Activated CD8-positive, alpha-beta memory T cell treated with anti-CD3 and anti-CD28 coated beads, Interleukin-2, amount 10 ng/mL, durations not matched to agents 7 days and 5 days (primary cell): ENCODE measurements around the gene CES2. TPM values are rescaled to one million over a fixed set of nuclear protein-coding genes. Genes with fewer than 3 reads are reported as not detected.
A peak's percentile ranks its signal among the peaks of the same experiment; 100 is the strongest.
"Not testable (repeated sequence)": the region's sequence is repeated elsewhere in the genome, so short reads cannot be mapped to it uniquely, and the experiment has no call there.

Source experiments
- ATAC-seq: fragments of 150-1000 bp; cut with Tn5 transposase; one replicate; pipeline ENCODE4 v1.10.0; 2021; ENCODE audit warnings: moderate library complexity
- CTCF ChIA-PET: fragments of 350-600 bp; sonication (Branson Sonifier 250); formaldehyde crosslinking; loops from one replicate; lab custom pipeline; 2021; ENCODE audit warnings: antibody characterized with exemption; lab: Charles Lee
- DNase-seq: peaks from one replicate; pipeline ENCODE4 v3.0.0-alpha.2; 2020
- H3K27ac Mint-ChIP-seq: one replicate; pipeline ENCODE4 v1.8.0; 2021; ENCODE audit warnings: mild to moderate bottlenecking, mixed read lengths
- H3K27me3 Mint-ChIP-seq: one replicate; pipeline ENCODE4 v1.8.0; 2021; ENCODE audit warnings: mixed read lengths
- H3K36me3 Mint-ChIP-seq: one replicate; pipeline ENCODE4 v1.8.0; 2021; ENCODE audit warnings: mild to moderate bottlenecking, mixed read lengths
- H3K4me1 Mint-ChIP-seq: one replicate; pipeline ENCODE4 v1.8.0; 2021; ENCODE audit warnings: mixed read lengths
- H3K4me3 Mint-ChIP-seq: one replicate; pipeline ENCODE4 v1.8.0; 2021; ENCODE audit warnings: mild to moderate bottlenecking, moderate library complexity, mixed read lengths
- H3K9me3 Mint-ChIP-seq: one replicate; pipeline ENCODE4 v1.8.0; 2022; ENCODE audit warnings: low read depth, mixed read lengths
- total RNA-seq, 2 experiments: library from RNA; stranded (reverse); gene quantifications; one replicate each; pipeline ENCODE4 v1.2.3, GENCODE V29; 2021

The CES2 gene
- total RNA-seq, 2 experiments from 2014 or later: 34.1 to 35.5 TPM

DNA sequence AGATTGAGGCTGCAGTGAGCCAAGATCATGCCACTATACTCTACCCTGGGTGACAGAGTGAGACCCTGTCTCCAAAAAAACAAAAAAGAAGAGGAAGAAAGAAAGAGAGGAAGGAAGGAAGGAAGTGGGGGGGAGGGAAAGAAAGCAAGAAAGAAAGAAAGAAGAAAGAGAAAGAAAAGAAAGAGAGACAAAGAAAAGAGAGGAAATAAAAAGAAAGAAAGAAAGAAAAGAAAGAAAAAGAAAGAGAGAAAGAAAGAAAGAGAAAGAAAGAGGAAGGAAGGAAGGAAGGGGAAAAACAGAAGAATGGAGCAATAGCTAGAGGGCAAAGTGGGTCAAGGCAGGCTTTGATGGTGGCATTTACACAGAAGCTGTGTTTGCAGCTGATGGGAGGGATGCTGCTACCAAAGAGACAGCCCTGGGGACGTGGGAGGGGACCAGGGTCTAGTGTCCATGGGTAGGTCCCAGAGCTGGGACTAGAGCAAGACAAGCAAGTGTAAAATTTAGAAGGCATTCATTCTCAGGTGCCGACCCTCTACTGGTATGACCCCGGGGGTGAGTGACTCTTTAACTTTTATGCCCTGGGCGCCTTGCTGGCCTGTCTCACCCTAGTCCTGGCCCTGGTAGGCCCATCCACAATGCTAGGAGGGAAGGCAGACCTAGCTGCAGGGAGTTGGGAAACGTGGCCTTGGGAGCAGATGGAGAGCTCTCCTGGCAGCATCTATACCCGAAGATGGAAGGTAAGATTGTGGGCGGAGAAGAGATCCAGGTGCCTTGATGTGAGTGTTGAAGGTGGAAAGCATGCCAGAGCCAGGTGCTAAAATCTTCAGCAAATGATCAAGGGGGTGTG lies 23.8 kb downstream of the CES2 start:
- no peak for ATAC-seq
- peak overlapping the region; percentile 22 for H3K27ac Mint-ChIP-seq
- no peaks in the 10 kb centered on the region for H3K9me3 Mint-ChIP-seq
- no peaks in the 10 kb centered on the region for H3K36me3 Mint-ChIP-seq
- CTCF ChIA-PET: interaction anchor here (0.8 to 7.4 kb wide), 15 partner anchors 9 to 285 kb away, joined by 3 to 86 read pairs (median 5); partner anchors contain the start of genes B3GNT9, FBXL8, TMEM208 and TRADD
- no peak overlapping the region for H3K4me3 Mint-ChIP-seq
- H3K4me1 Mint-ChIP-seq: peaks cover 31% of the 10 kb centered on the region
- no peak for DNase-seq
- no peaks in the 10 kb centered on the region for H3K27me3 Mint-ChIP-seq

- Mint-ChIP-seq H3K4me1 (peaks cover 29% of the 10 kb centered on the region), H3K36me3 (no peaks in the 10 kb centered on the region), H3K27ac (no peak overlapping the region), H3K4me3 (no peak overlapping the region), H3K27me3 (no peaks in the 10 kb centered on the region), H3K9me3 (no peaks in the 10 kb centered on the region)
- ATAC-seq: no peak
- CTCF ChIA-PET: interaction anchor here (0.6 to 7.4 kb wide), 14 partner anchors 11 to 285 kb away, joined by 3 to 86 read pairs (median 4); partner anchors contain the start of genes FBXL8 and TRADD
- no peak for DNase-seq
Observed at GRCh38 chr16:66959704-66960161, 24.4 kb downstream of the CES2 start.

- ATAC-seq: no peak
- H3K9me3 Mint-ChIP-seq: no peaks in the 10 kb centered on the region
- H3K36me3 Mint-ChIP-seq: no peaks in the 10 kb centered on the region
- H3K27ac Mint-ChIP-seq: no peak overlapping the region
- no peaks in the 10 kb centered on the region for H3K27me3 Mint-ChIP-seq
- DNase-seq: no peak
- CTCF ChIA-PET: interaction anchor here (0.6 to 7.4 kb wide), 21 partner anchors 8 to 225 kb away, joined by 3 to 86 read pairs (median 4); partner anchors contain the start of genes CES4A, FBXL8, MATCAP1 and PDP2
- H3K4me1 Mint-ChIP-seq: peaks cover 29% of the 10 kb centered on the region
- H3K4me3 Mint-ChIP-seq: no peak overlapping the region
Observed at GRCh38 chr16:66960270-66960669, 25.0 kb downstream of the CES2 start.

GRCh38 chr16:66961065-66961744 lies 25.9 kb downstream of the CES2 start, which contains the start of gene CES3:
Gene CES3 (plus strand): TSS chr16:66961266. CDS start chr16:66961308, 42 bp downstream.
- Mint-ChIP-seq H3K4me3 (peak within 1 kb of the TSS; percentile 56), H3K9me3 (no peaks in the 10 kb centered on the region), H3K36me3 (no peaks in the 10 kb centered on the region), H3K4me1 (peaks cover 29% of the 10 kb centered on the region), H3K27me3 (no peaks in the 10 kb centered on the region), H3K27ac (peak within 1 kb of the TSS; percentile 72)
- CTCF ChIA-PET: interaction anchor here (0.7 to 7.4 kb wide), 24 partner anchors 9 to 232 kb away, joined by 3 to 86 read pairs (median 4); partner anchors contain the start of genes CES4A, FBXL8, MATCAP1 and PDP2
- peak; percentile 96 for ATAC-seq
- DNase-seq: peak; percentile 84

GRCh38 chr16:66961914-66962313 lies 26.6 kb downstream of the CES2 start:
- Mint-ChIP-seq H3K36me3 (no peaks in the 10 kb centered on the region), H3K27me3 (no peaks in the 10 kb centered on the region), H3K4me1 (peaks cover 29% of the 10 kb centered on the region), H3K4me3 (peak overlapping the region; percentile 35), H3K9me3 (no peaks in the 10 kb centered on the region), H3K27ac (peak overlapping the region; percentile 72)
- no peak for DNase-seq
- ATAC-seq: no peak
- CTCF ChIA-PET: interaction anchor here (0.8 to 7.4 kb wide), 11 partner anchors 13 to 487 kb away, joined by 3 to 86 read pairs (median 5); partner anchors contain the start of genes FBXL8 and TRADD

DNA sequence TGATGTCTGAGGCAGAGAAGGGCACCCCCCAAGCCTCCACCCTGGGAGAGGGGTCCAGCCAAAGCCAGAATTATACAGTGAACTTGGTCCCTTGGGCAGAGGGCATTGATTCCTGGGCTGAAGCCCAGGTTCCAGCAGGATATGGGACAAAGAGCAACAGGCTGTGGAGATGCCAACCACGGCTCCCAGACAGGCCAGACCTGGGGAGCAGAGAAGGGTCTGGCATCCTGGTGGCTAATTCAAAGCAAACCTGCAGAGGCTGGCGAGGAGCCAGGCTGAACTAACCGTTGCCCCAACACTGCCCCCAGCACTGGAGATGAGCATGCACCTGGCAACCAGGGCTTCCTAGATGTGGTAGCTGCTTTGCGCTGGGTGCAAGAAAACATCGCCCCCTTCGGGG lies 28.7 kb downstream of the CES2 start:
- H3K27me3 Mint-ChIP-seq: no peaks in the 10 kb centered on the region
- ATAC-seq (no peak), DNase-seq (no peak)
- CTCF ChIA-PET: interaction anchor here (0.9 to 2.9 kb wide), 3 partner anchors 10 to 191 kb away, joined by 3 to 10 read pairs (median 3); no protein-coding TSS in a partner anchor
- no peak overlapping the region for H3K27ac Mint-ChIP-seq
- no peaks in the 10 kb centered on the region for H3K9me3 Mint-ChIP-seq
- no peaks in the 10 kb centered on the region for H3K36me3 Mint-ChIP-seq
- H3K4me3 Mint-ChIP-seq: no peak overlapping the region
- peaks cover 14% of the 10 kb centered on the region for H3K4me1 Mint-ChIP-seq

DNA sequence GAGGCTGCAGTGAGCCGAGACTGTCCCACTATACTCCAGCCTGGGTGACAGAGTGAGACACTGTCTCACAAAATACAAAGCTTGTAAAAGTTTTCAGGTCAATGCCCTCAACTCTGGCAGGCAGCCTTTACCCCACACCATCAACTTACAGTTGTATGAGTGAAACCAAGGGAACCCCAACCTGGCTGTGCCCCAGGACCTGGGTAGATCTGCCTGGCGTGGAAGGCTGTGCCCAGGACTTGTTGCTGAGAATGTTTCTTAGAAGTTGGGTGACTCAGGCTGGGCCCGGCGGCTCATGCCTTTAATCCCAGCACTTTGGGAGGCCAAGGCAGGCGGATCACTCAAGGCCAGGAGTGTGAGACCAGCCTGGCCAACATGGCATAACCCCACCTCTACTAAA lies 33.5 kb downstream of the CES2 start:
- H3K4me1 Mint-ChIP-seq: peaks cover 2% of the 10 kb centered on the region
- H3K4me3 Mint-ChIP-seq: no peak overlapping the region
- CTCF ChIA-PET: interaction anchor here (1.1 to 3.8 kb wide), 3 partner anchors 12 to 74 kb away, joined by 3 to 15 read pairs (median 12); no protein-coding TSS in a partner anchor
- no peak for DNase-seq
- H3K36me3 Mint-ChIP-seq: no peaks in the 10 kb centered on the region
- no peak overlapping the region for H3K27ac Mint-ChIP-seq
- no peak for ATAC-seq
- no peaks in the 10 kb centered on the region for H3K27me3 Mint-ChIP-seq
- no peaks in the 10 kb centered on the region for H3K9me3 Mint-ChIP-seq

GRCh38 chr16:66970775-66971720 lies 35.7 kb downstream of the CES2 start:
- CTCF ChIA-PET: interaction anchor here (0.7 to 10.5 kb wide), 6 partner anchors 12 to 184 kb away, joined by 3 to 86 read pairs (median 6); partner anchors contain the start of gene CES3
- DNase-seq: no peak

DNA sequence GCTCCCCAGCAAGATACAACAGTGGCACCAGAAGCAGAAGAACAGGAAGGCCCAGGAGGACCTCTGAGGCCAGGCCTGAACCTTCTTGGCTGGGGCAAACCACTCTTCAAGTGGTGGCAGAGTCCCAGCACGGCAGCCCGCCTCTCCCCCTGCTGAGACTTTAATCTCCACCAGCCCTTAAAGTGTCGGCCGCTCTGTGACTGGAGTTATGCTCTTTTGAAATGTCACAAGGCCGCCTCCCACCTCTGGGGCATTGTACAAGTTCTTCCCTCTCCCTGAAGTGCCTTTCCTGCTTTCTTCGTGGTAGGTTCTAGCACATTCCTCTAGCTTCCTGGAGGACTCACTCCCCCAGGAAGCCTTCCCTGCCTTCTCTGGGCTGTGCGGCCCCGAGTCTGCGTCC lies 37.7 kb downstream of the CES2 start:
- H3K4me3 Mint-ChIP-seq: no peak overlapping the region
- CTCF ChIA-PET: interaction anchor here (0.8 to 10.5 kb wide), 5 partner anchors 8 to 187 kb away, joined by 5 to 86 read pairs (median 5); partner anchors contain the start of genes CES3, FBXL8 and TRADD
- no peak for ATAC-seq
- peaks cover 28% of the 10 kb centered on the region for H3K4me1 Mint-ChIP-seq
- no peaks in the 10 kb centered on the region for H3K9me3 Mint-ChIP-seq
- no peaks in the 10 kb centered on the region for H3K27me3 Mint-ChIP-seq
- no peak for DNase-seq
- H3K36me3 Mint-ChIP-seq: no peaks in the 10 kb centered on the region
- no peak overlapping the region for H3K27ac Mint-ChIP-seq

More at GRCh38 chr16:66970775-66971720, 35.7 kb downstream of the CES2 start:
- H3K27ac Mint-ChIP-seq: no peak overlapping the region
- peaks cover 16% of the 10 kb centered on the region for H3K4me1 Mint-ChIP-seq
- H3K4me3 Mint-ChIP-seq: no peak overlapping the region
- no peaks in the 10 kb centered on the region for H3K36me3 Mint-ChIP-seq
- no peak for ATAC-seq
- no peaks in the 10 kb centered on the region for H3K9me3 Mint-ChIP-seq
- H3K27me3 Mint-ChIP-seq: no peaks in the 10 kb centered on the region

GRCh38 chr16:66973716-66974115 lies 38.4 kb downstream of the CES2 start:
- DNase-seq (no peak), ATAC-seq (no peak)
- peaks cover 36% of the 10 kb centered on the region for H3K4me1 Mint-ChIP-seq
- CTCF ChIA-PET: interaction anchor here (0.8 to 10.5 kb wide), 5 partner anchors 9 to 186 kb away, joined by 3 to 86 read pairs (median 5); partner anchors contain the start of genes CES3, FBXL8 and TRADD
- H3K27ac Mint-ChIP-seq: no peak overlapping the region
- no peaks in the 10 kb centered on the region for H3K27me3 Mint-ChIP-seq
- H3K9me3 Mint-ChIP-seq: no peaks in the 10 kb centered on the region
- no peak overlapping the region for H3K4me3 Mint-ChIP-seq
- no peaks in the 10 kb centered on the region for H3K36me3 Mint-ChIP-seq

DNA sequence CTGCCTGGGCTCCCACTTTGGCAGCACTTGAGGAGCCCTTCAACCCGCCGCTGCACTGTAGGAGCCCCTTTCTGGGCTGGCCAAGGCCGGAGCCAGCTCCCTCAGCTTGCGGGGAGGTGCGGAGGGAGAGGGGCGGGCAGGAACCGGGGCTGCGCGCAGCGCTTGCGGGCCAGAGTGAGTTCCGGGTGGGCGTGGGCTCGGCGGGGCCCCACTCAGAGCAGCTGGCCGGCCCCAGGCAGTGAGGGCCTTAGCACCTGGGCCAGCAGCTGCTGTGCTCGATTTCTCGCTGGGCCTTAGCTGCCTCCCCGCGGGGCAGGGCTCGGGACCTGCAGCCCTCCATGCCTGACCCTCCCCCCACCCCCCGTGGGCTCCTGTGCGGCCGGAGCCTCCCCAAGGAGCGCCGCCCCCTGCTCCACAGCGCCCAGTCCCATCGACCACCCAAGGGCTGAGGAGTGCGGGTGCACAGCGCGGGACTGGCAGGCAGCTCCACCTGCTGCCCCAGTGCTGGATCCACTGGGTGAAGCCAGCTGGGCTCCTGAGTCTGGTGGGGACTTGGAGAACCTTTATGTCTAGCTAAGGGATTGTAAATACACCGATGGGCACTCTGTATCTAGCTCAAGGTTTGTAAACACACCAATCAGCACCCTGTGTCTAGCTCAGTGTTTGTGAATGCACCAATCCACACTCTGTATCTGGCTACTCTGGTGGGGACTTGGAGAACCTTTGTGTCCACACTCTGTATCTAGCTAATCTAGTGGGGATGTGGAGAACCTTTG lies 39.0 kb downstream of the CES2 start:
- Mint-ChIP-seq H3K4me3 (peak overlapping the region; percentile 75), H3K4me1 (peaks cover 42% of the 10 kb centered on the region), H3K27ac (peak overlapping the region; percentile 82)
- CTCF ChIA-PET: interaction anchor here (0.6 to 10.5 kb wide), 13 partner anchors 9 to 211 kb away, joined by 3 to 86 read pairs (median 6); partner anchors contain the start of genes B3GNT9 and CES3
- DNase-seq, H3K27me3 Mint-ChIP-seq, H3K9me3 Mint-ChIP-seq, H3K36me3 Mint-ChIP-seq, ATAC-seq: not testable (repeated sequence)
